Measurements from ENCODE around the gene CDK11A.
"Not testable (repeated sequence)": the region's sequence is repeated elsewhere in the genome, so short reads cannot be mapped to it uniquely, and the experiment has no call there.

CDK11A gene

GRCh38 chr1:1664318-1664717, 59.8 kb downstream of the CDK11A start:
- H3K36me3 ChIP-seq (ENCODE audit: control insufficient read depth, insufficient read depth, low read length) = peaks cover 34% of the 10 kb centered on the region
- not testable (repeated sequence) for H3K9me3 ChIP-seq (ENCODE audit: control insufficient read depth, insufficient read depth, low read length); H3K27me3 ChIP-seq (ENCODE audit: control insufficient read depth, insufficient read depth, low read length); H3K9ac ChIP-seq (ENCODE audit: low read depth, low read length); H3K4me3 ChIP-seq (ENCODE audit: low read depth, low read length); H3K4me1 ChIP-seq (ENCODE audit: control insufficient read depth, insufficient read depth, low read length); H3K27ac ChIP-seq (ENCODE audit: low read depth, low read length)

DNA sequence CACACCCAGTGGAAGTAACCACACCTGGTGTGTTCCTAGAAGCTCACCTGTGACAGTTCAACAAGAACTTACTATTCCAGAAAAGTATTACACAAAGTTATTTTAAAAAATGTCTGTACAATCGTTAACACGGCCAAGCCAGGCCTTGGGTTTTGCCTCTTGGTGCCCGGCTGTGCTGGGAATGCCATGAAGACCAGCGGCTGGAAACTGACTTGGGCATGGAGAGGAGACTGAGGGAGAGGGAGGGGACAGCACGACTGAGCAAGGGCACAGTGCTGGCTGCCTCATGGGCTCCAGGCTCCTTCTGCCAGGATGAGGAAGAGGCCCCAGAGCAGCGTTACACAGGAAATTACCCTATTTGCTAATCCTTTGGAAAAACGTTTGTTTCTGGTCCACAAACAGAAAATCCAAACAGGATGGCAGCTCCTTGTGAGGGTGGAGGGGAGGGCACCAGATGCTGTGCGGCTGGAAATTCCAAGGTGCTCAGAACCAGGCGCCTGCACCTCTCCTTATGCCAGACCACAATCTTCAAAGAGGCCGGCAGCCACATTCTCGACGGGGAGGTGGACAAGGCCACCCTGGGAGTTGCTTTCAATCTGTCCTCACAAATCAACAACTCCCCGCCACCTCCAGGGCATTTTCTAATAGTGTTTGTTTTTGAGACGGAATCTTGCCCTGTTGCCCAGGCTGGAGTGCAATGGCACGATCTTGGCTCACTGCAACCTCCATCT, 61.2 kb downstream of the CDK11A start:
- not testable (repeated sequence) for H3K27ac ChIP-seq (ENCODE audit: low read depth, low read length); H3K9me3 ChIP-seq (ENCODE audit: control insufficient read depth, insufficient read depth, low read length); H3K4me3 ChIP-seq (ENCODE audit: low read depth, low read length); H3K4me1 ChIP-seq (ENCODE audit: control insufficient read depth, insufficient read depth, low read length); H3K27me3 ChIP-seq (ENCODE audit: control insufficient read depth, insufficient read depth, low read length); H3K9ac ChIP-seq (ENCODE audit: low read depth, low read length)
- H3K36me3 ChIP-seq (ENCODE audit: control insufficient read depth, insufficient read depth, low read length) = peaks cover 24% of the 10 kb centered on the region

GRCh38 chr1:1662392-1662791, 61.8 kb downstream of the CDK11A start:
- H3K27me3 ChIP-seq (ENCODE audit: control insufficient read depth, insufficient read depth, low read length); H3K9me3 ChIP-seq (ENCODE audit: control insufficient read depth, insufficient read depth, low read length); H3K4me3 ChIP-seq (ENCODE audit: low read depth, low read length); H3K4me1 ChIP-seq (ENCODE audit: control insufficient read depth, insufficient read depth, low read length); H3K9ac ChIP-seq (ENCODE audit: low read depth, low read length); H3K27ac ChIP-seq (ENCODE audit: low read depth, low read length): not testable (repeated sequence)
- H3K36me3 ChIP-seq (ENCODE audit: control insufficient read depth, insufficient read depth, low read length) = peaks cover 21% of the 10 kb centered on the region

- Histone ChIP-seq H3K4me3 (ENCODE audit: low read depth, low read length) (peak within 1 kb of the TSS; percentile 77), H3K9ac (ENCODE audit: low read depth, low read length) (peak within 1 kb of the TSS; percentile 94), H3K27ac (ENCODE audit: low read depth, low read length) (peak within 1 kb of the TSS; percentile 99), H3K36me3 (ENCODE audit: control insufficient read depth, insufficient read depth, low read length) (peaks cover 31% of the 10 kb centered on the region)
- not testable (repeated sequence) for H3K9me3 ChIP-seq (ENCODE audit: control insufficient read depth, insufficient read depth, low read length); H3K27me3 ChIP-seq (ENCODE audit: control insufficient read depth, insufficient read depth, low read length); H3K4me1 ChIP-seq (ENCODE audit: control insufficient read depth, insufficient read depth, low read length)
Observed at GRCh38 chr1:1658583-1659549, 65.3 kb downstream of the CDK11A start, which contains the start of gene CDK11B. TSS of gene CDK11B (minus strand) at chr1:1659004. CDS start at chr1:1657485, 1,519 bp downstream.
